Fibroblast of pulmonary artery (primary cell): Measurements from ENCODE around the gene MAP1LC3B.
"Not testable (repeated sequence)": the region's sequence is repeated elsewhere in the genome, so short reads cannot be mapped to it uniquely, and the experiment has no call there.

Experiments
- DNase-seq: peaks from one replicate; pipeline ENCODE4 v3.0.0-alpha.2; 2010; ENCODE audit warnings: low read depth
- H3K4me3 ChIP-seq: replicated peaks from 2 replicates; pipeline ENCODE4 v1.5.1; 2011; ENCODE audit warnings: low read depth, mild to moderate bottlenecking, control low read depth, low read length, moderate library complexity
- CTCF ChIP-seq: IDR thresholded peaks from 2 replicates; pipeline ENCODE4 v1.5.1; 2011; ENCODE audit warnings: mild to moderate bottlenecking, control low read depth, low read length, inconsistent platforms; ENCODE audit errors: missing control alignments

MAP1LC3B gene

GRCh38 chr16:87360862-87361610 lies 31.1 kb upstream of the MAP1LC3B start:
- no peak for TF ChIP-seq CTCF
- no peak overlapping the region for H3K4me3 ChIP-seq
- DNase-seq, result no peak

GRCh38 chr16:87361916-87362619 lies 30.1 kb upstream of the MAP1LC3B start:
- no peak overlapping the region for H3K4me3 ChIP-seq
- TF ChIP-seq CTCF, result no peak
- no peak for DNase-seq

- not testable (repeated sequence) for DNase-seq, H3K4me3 ChIP-seq
Observed at GRCh38 chr16:87362828-87363559, 29.1 kb upstream of the MAP1LC3B start.

- no peak for DNase-seq
- no peak overlapping the region for H3K4me3 ChIP-seq
- TF ChIP-seq CTCF, result no peak
Observed at GRCh38 chr16:87363771-87364455, 28.2 kb upstream of the MAP1LC3B start.

- no peak overlapping the region for H3K4me3 ChIP-seq
- TF ChIP-seq CTCF, result no peak
- DNase-seq, result no peak
Observed at GRCh38 chr16:87365021-87365713, 27.0 kb upstream of the MAP1LC3B start.

GRCh38 chr16:87366288-87366687 lies 25.8 kb upstream of the MAP1LC3B start:
- no peak overlapping the region for H3K4me3 ChIP-seq
- no peak for TF ChIP-seq CTCF
- no peak for DNase-seq
